ENCODE data around the gene ALOX15.
"Not testable (repeated sequence)": the region's sequence is repeated elsewhere in the genome, so short reads cannot be mapped to it uniquely, and the experiment has no call there.

Gene ALOX15

DNA sequence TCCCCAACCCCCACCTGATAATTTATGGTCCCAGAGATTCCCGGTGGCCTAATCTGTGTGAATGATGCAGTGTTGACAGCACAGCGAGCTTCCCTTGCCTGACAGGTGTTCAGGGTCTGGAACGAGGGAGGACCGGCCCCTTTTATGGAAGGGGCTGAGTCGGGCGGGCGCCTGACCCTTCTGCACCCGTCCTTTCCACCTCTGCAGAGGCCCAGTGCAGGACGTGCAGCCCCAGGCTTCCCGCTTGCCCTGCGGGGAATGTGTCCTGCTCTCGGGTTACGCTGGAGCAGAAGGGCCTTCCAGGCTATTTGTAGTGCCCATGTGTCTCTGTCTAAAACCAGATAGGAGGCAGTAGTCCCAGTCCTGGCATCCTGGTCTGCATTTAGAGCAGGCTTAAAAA lies 40.9 kb downstream of the ALOX15 start:
- DNase-seq (ENCODE audit: low spot score in 2 of 2), result no peak
- in situ Hi-C loops (cut with MboI; ENCODE audit: low sequenced_read_pairs), result no loop called here
- no peak overlapping the region for H3K4me3 ChIP-seq

GRCh38 chr17:4599505-4600281 lies 41.8 kb downstream of the ALOX15 start:
- Histone ChIP-seq H3K4me1 (peaks cover 3% of the 10 kb centered on the region; the same call in 1 of the 2 replicates), H3K4me3 (no peak overlapping the region), H3K9me3 (no peaks in the 10 kb centered on the region), H3K27me3 (ENCODE audit: low read depth) (no peaks in the 10 kb centered on the region), H3K36me3 (replicated peaks) (no peaks in the 10 kb centered on the region)
- in situ Hi-C loops (cut with MboI; ENCODE audit: low sequenced_read_pairs), result no loop called here
- peak in 1 of 2 experiments; percentile 35 for DNase-seq (ENCODE audit: low spot score in 2 of 2)

More for the DNA sequence above, 40.9 kb downstream of the ALOX15 start:
- Histone ChIP-seq H3K27me3 (ENCODE audit: low read depth) (no peaks in the 10 kb centered on the region), H3K36me3 (replicated peaks) (no peaks in the 10 kb centered on the region), H3K9me3 (no peaks in the 10 kb centered on the region), H3K4me1 (no peaks in the 10 kb centered on the region)

GRCh38 chr17:4598776-4599504 lies 42.5 kb downstream of the ALOX15 start:
- DNase-seq (ENCODE audit: low spot score in 2 of 2), result no peak
- in situ Hi-C loops (cut with MboI; ENCODE audit: low sequenced_read_pairs), result no loop called here
- Histone ChIP-seq H3K36me3 (replicated peaks) (no peaks in the 10 kb centered on the region), H3K27me3 (ENCODE audit: low read depth) (no peaks in the 10 kb centered on the region), H3K4me1 (peaks cover 3% of the 10 kb centered on the region; the same call in 1 of the 2 replicates), H3K9me3 (no peaks in the 10 kb centered on the region), H3K4me3 (no peak overlapping the region)

- DNase-seq (ENCODE audit: low spot score in 2 of 2), result no peak
- Histone ChIP-seq H3K4me3 (no peak overlapping the region), H3K27me3 (ENCODE audit: low read depth) (no peaks in the 10 kb centered on the region), H3K9me3 (no peaks in the 10 kb centered on the region), H3K36me3 (replicated peaks) (no peaks in the 10 kb centered on the region), H3K4me1 (peaks cover 3% of the 10 kb centered on the region; the same call in 1 of the 2 replicates)
- in situ Hi-C loops (cut with MboI; ENCODE audit: low sequenced_read_pairs), result no loop called here
Measured at GRCh38 chr17:4597975-4598374, 43.5 kb downstream of the ALOX15 start.

DNA sequence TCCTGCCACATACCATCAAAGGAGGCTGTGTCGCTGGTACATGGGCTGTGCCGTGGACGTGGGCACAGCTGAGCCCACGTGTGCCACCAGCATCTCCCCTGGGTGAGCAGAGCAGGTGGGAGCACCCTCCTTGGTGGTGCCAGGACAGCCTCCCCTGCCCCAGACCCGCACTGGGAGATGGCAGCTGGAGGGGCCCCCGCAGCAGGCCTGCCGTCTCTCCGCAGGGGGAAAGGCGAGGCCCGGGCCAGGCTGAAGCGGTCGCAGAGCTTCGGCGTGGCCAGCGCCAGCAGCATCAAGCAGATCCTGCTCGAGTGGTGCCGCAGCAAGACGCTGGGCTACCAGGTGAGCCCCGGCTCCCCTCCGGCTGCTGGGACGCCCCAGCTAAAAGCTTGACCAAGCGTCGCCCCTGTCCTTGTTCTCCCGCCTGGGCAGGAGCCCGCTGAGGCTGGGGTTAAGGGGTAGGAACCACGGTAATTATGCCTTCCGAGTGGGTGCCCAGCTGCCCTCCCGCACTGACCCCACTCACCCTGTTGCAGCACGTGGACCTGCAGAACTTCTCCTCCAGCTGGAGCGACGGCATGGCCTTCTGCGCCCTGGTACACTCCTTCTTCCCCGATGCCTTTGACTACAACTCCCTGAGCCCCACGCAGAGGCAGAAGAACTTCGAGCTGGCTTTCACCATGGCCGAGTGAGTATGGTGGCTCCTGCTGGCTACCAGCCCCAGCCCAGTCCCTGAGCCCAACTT lies 44.7 kb downstream of the ALOX15 start:
- no peaks in the 10 kb centered on the region for H3K36me3 ChIP-seq (replicated peaks)
- H3K4me1 ChIP-seq, result peaks cover 3% of the 10 kb centered on the region; the same call in 1 of the 2 replicates
- DNase-seq (ENCODE audit: low spot score in 2 of 2), result no peak
- in situ Hi-C loops (cut with MboI; ENCODE audit: low sequenced_read_pairs), result no loop called here
- no peaks in the 10 kb centered on the region for H3K9me3 ChIP-seq
- H3K27me3 ChIP-seq (ENCODE audit: low read depth), result no peaks in the 10 kb centered on the region
- H3K4me3 ChIP-seq, result no peak overlapping the region

DNA sequence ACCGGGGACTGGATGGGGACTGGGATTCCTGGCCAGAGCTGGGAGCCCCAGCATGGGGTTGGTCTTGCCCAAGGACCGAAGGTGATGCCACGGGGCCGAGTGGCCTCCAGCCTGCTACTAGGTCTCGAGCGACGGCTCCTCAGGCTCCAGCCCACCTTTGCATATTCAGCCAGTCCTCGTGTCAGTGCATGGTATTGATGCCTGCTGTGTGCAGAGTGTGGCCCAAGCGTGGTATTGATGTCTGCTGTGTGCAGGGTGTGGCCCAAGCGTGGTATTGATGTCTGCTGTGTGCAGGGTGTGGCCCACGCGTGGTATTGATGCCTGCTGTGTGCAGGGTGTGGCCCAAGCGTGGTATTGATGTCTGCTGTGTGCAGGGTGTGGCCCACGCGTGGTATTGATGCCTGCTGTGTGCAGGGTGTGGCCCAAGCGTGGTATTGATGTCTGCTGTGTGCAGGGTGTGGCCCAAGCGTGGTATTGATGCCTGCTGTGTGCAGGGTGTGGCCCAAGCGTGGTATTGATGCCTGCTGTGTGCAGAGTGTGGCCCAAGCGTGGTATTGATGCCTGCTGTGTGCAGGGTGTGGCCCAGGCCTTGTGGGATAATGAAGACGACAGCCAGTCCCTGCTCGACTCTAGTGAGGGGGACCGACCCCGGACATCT lies 45.7 kb downstream of the ALOX15 start:
- in situ Hi-C loops (cut with MboI; ENCODE audit: low sequenced_read_pairs); H3K36me3 ChIP-seq (replicated peaks); H3K9me3 ChIP-seq; H3K4me1 ChIP-seq; H3K4me3 ChIP-seq; H3K27me3 ChIP-seq (ENCODE audit: low read depth); DNase-seq (ENCODE audit: low spot score in 2 of 2): not testable (repeated sequence)

- peak; percentile 38 to 82 for DNase-seq (ENCODE audit: low spot score in 2 of 2)
- H3K27me3 ChIP-seq (ENCODE audit: low read depth), result no peaks in the 10 kb centered on the region
- H3K9me3 ChIP-seq, result no peaks in the 10 kb centered on the region
- no peak overlapping the region for H3K4me3 ChIP-seq
- in situ Hi-C loops (cut with MboI; ENCODE audit: low sequenced_read_pairs), result no loop called here
- H3K36me3 ChIP-seq (replicated peaks), result no peaks in the 10 kb centered on the region
- H3K4me1 ChIP-seq, result peaks cover 3% of the 10 kb centered on the region; the same call in 1 of the 2 replicates
Measured at GRCh38 chr17:4594931-4595684, 46.4 kb downstream of the ALOX15 start.

DNA sequence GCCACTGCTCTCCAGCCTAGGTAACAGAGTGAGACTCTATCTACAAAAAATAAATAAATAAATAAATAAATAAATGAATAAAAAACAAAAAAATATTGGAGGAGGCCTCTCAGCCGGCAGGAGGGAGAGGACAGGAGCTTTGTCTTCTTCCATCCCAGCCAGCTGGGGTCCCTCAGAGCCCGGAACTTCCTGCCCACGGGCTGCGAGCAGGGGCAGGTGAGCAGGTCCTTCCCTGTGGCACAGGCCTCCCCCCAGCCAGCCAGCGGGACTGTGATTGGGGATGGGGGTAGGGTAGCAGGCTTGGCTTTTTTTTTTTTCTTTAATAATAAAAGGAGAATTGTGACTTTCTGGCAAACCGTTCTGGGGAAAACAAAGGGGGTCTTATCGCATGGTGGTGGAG lies 47.1 kb downstream of the ALOX15 start:
- Histone ChIP-seq H3K36me3 (replicated peaks) (no peaks in the 10 kb centered on the region), H3K4me1 (peaks cover 3% of the 10 kb centered on the region; the same call in 1 of the 2 replicates), H3K27me3 (ENCODE audit: low read depth) (no peaks in the 10 kb centered on the region), H3K9me3 (no peaks in the 10 kb centered on the region), H3K4me3 (no peak overlapping the region)
- DNase-seq (ENCODE audit: low spot score in 2 of 2), result no peak
- in situ Hi-C loops (cut with MboI; ENCODE audit: low sequenced_read_pairs), result no loop called here

- Histone ChIP-seq H3K4me3 (no peak overlapping the region), H3K4me1 (peaks cover 3% of the 10 kb centered on the region; the same call in 1 of the 2 replicates), H3K27me3 (ENCODE audit: low read depth) (no peaks in the 10 kb centered on the region), H3K36me3 (replicated peaks) (no peaks in the 10 kb centered on the region), H3K9me3 (no peaks in the 10 kb centered on the region)
- in situ Hi-C loops (cut with MboI; ENCODE audit: low sequenced_read_pairs), result no loop called here
- DNase-seq (ENCODE audit: low spot score in 2 of 2), result no peak
Measured at GRCh38 chr17:4593021-4593421, 48.5 kb downstream of the ALOX15 start.

GRCh38 chr17:4592240-4593005 lies 49.1 kb downstream of the ALOX15 start:
- H3K9me3 ChIP-seq, result no peaks in the 10 kb centered on the region
- H3K4me3 ChIP-seq, result no peak overlapping the region
- no peaks in the 10 kb centered on the region for H3K27me3 ChIP-seq (ENCODE audit: low read depth)
- DNase-seq (ENCODE audit: low spot score in 2 of 2), result no peak
- in situ Hi-C loops (cut with MboI; ENCODE audit: low sequenced_read_pairs), result no loop called here
- H3K36me3 ChIP-seq (replicated peaks), result no peaks in the 10 kb centered on the region
- peaks cover 3% of the 10 kb centered on the region; the same call in 1 of the 2 replicates for H3K4me1 ChIP-seq

- H3K4me1 ChIP-seq, result peaks cover 3% of the 10 kb centered on the region; the same call in 1 of the 2 replicates
- H3K4me3 ChIP-seq, result no peak overlapping the region
- no peaks in the 10 kb centered on the region for H3K27me3 ChIP-seq (ENCODE audit: low read depth)
- no peak for DNase-seq (ENCODE audit: low spot score in 2 of 2)
- no peaks in the 10 kb centered on the region for H3K9me3 ChIP-seq
- in situ Hi-C loops (cut with MboI; ENCODE audit: low sequenced_read_pairs), result no loop called here
- no peaks in the 10 kb centered on the region for H3K36me3 ChIP-seq (replicated peaks)
Measured at GRCh38 chr17:4591529-4591928, 49.9 kb downstream of the ALOX15 start.

DNA sequence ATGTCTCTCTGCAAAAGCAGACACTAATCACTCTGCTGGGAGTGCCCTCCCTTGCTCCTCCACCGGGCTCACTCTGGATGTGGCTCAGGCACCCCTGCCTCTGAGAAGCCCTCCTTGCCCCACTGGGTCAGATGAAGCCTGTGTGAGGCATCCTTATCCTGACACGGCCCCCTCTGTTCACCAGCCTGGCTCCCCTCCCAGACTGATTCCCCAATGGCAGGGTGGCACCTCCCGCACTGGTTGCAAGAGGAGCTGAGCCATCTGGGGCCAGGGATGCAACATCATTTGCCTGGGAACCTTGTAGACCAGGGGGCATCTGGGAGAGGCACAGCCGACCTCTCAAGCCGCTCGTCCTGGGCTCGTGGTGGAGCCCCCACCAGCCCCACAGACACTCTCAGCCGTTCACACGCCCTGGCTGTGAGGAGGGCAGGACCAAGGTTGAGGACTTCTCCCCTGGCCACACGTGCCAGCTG lies 50.5 kb downstream of the ALOX15 start:
- Histone ChIP-seq H3K36me3 (replicated peaks) (no peaks in the 10 kb centered on the region), H3K9me3 (no peaks in the 10 kb centered on the region), H3K4me1 (peaks cover 3% of the 10 kb centered on the region; the same call in 1 of the 2 replicates), H3K27me3 (ENCODE audit: low read depth) (no peaks in the 10 kb centered on the region), H3K4me3 (no peak overlapping the region)
- in situ Hi-C loops (cut with MboI; ENCODE audit: low sequenced_read_pairs), result no loop called here
- DNase-seq (ENCODE audit: low spot score in 2 of 2), result no peak

All from HAP-1 (cell line).